HepG2 (cell line): ENCODE data around the gene CXXC5. TPM values are rescaled to one million over a fixed set of nuclear protein-coding genes. Genes with fewer than 3 reads are reported as not detected.

Source experiments
- KDM5B ChIP-seq: sonication (generic); formaldehyde crosslinking; IDR thresholded peaks from 2 replicates; pipeline ENCODE4 v1.4.0; 2020; ENCODE audit warnings: missing genetic modification reagents, mild to moderate bottlenecking, borderline replicate concordance
- MAZ ChIP-seq, 2 experiments: sonication (generic) in 1 of 2; formaldehyde crosslinking in 1 of 2; IDR thresholded peaks; 2 replicates each; pipeline versions ENCODE4 v1.5.0 to v1.6.1; 2012 to 2020; ENCODE audit warnings: low read depth in 2 of 2, mild to moderate bottlenecking in 2 of 2, borderline replicate concordance in 1 of 2, improper control_type of control experiment in 1 of 2, low read length in 1 of 2, missing genetic modification reagents in 1 of 2, moderate library complexity in 1 of 2
- MTA1 ChIP-seq: sonication (generic); formaldehyde crosslinking; IDR thresholded peaks from 2 replicates; pipeline ENCODE4 v1.4.0; 2020; ENCODE audit warnings: missing genetic modification reagents, mild to moderate bottlenecking, borderline replicate concordance
- MXD3 ChIP-seq: IDR thresholded peaks from 2 replicates; pipeline ENCODE4 v1.6.1; 2016; ENCODE audit warnings: mild to moderate bottlenecking, missing biosample characterization, missing genetic modification reagents
- NKX3-1 ChIP-seq: sonication (generic); formaldehyde crosslinking; IDR thresholded peaks from 2 replicates; pipeline ENCODE4 v1.5.0; 2020; ENCODE audit warnings: missing genetic modification reagents
- NR2C2 ChIP-seq: sonication (generic); formaldehyde crosslinking; IDR thresholded peaks from 2 replicates; pipeline ENCODE4 v1.4.0; 2020; ENCODE audit warnings: missing genetic modification reagents, mild to moderate bottlenecking, moderate library complexity, borderline replicate concordance
- PITX1 ChIP-seq: sonication (generic); formaldehyde crosslinking; IDR thresholded peaks from 2 replicates; pipeline ENCODE4 v1.5.1; 2020; ENCODE audit warnings: mild to moderate bottlenecking, missing genetic modification reagents
- SALL1 ChIP-seq: sonication (generic); formaldehyde crosslinking; IDR thresholded peaks from 2 replicates; pipeline ENCODE4 v1.8.0; 2022; ENCODE audit warnings: mild to moderate bottlenecking, missing genetic modification reagents
- SMARCC2 ChIP-seq: fragments of 450-650 bp; IDR thresholded peaks from 2 replicates; pipeline ENCODE4 v1.6.1; 2017; ENCODE audit warnings: antibody characterized with exemption, mild to moderate bottlenecking
- ZBTB26 ChIP-seq: IDR thresholded peaks from 2 replicates; pipeline ENCODE4 v1.6.1; 2016; ENCODE audit warnings: missing compliant biosample characterization, missing genetic modification reagents, borderline replicate concordance
- ZHX1 ChIP-seq: sonication (generic); formaldehyde crosslinking; IDR thresholded peaks from 2 replicates; pipeline ENCODE4 v1.8.1; 2022; ENCODE audit warnings: low read depth, mild to moderate bottlenecking, missing genetic modification reagents
- ZMYM3 ChIP-seq: sonication (generic); formaldehyde crosslinking; IDR thresholded peaks from 2 replicates; pipeline ENCODE4 v1.5.1; 2020; ENCODE audit warnings: mild to moderate bottlenecking, missing genetic modification reagents
- ZNF34 ChIP-seq: sonication (generic); formaldehyde crosslinking; IDR thresholded peaks from 2 replicates; pipeline ENCODE4 v1.4.0; 2020; ENCODE audit warnings: mild to moderate bottlenecking, missing genetic modification reagents, borderline replicate concordance
- ZNF512B ChIP-seq: sonication (generic); formaldehyde crosslinking; IDR thresholded peaks from 2 replicates; pipeline ENCODE4 v1.5.1; 2020; ENCODE audit warnings: missing genetic modification reagents, mild to moderate bottlenecking, borderline replicate concordance
- ZNF687 ChIP-seq: sonication (generic); formaldehyde crosslinking; IDR thresholded peaks from 2 replicates; pipeline ENCODE4 v1.5.1; 2020; ENCODE audit warnings: mild to moderate bottlenecking, missing genetic modification reagents, moderate library complexity
- polyA plus RNA-seq, 8 experiments: library from polyadenylated mRNA; depleted of rRNA in 3 of 8; stranded (reverse) in 7 of 8; unstranded in 1 of 8; fragments of >200 nt; fragmentation: Illumina TruSeq in 4 of 8; extraction: Trizol in 4 of 8; gene quantifications; 2 replicates each; pipeline versions ENCODE4 v1.2.1 to v1.2.3, GENCODE V29; 2011 to 2016; ENCODE audit warnings: low read depth in 4 of 8, missing spikeins in 1 of 8, mixed read lengths in 1 of 8; ENCODE audit not compliant: insufficient read depth in 1 of 8
- total RNA-seq, 5 experiments: library from RNA; depleted of rRNA; stranded (reverse); fragments of >200 nt; fragmentation: Illumina TruSeq; extraction: Trizol; gene quantifications; 2 replicates each; pipeline ENCODE4 v1.2.3, GENCODE V29; 2016; ENCODE audit warnings: low read depth in 1 of 5

Gene CXXC5
- total and polyA plus RNA-seq, 2 of the 13 experiments (the other 11 are each of a cell fraction or from before 2014, with no cell fraction given) = 32.3 to 33.0 TPM

GRCh38 chr5:139646912-139647505 is 1.1 kb upstream of the CXXC5 start (continued):
- TF ChIP-seq ZHX1 (CRISPR knock-in tag) (0 out of 2 replicates have a peak, but pooled peaks have one; percentile 19), MXD3 (CRISPR knock-in tag) (no peak), ZNF34 (CRISPR knock-in tag) (no peak), NKX3-1 (CRISPR knock-in tag) (no peak), ZMYM3 (CRISPR knock-in tag) (no peak), PITX1 (0 out of 2 replicates have a peak, but pooled peaks have one; percentile 41), MAZ (IDR thresholded peaks at IDR 0.05; ENCODE audit: borderline replicate concordance, low read depth, low read length) (no peak), MAZ (CRISPR knock-in tag; IDR thresholded peaks at IDR 0.05; ENCODE audit: low read depth) (peak; percentile 65), SALL1 (CRISPR knock-in tag) (peak; percentile 58), ZNF512B (CRISPR knock-in tag) (peak; percentile 66; the same call in 1 of the 2 replicates), NR2C2 (peak; percentile 32; the same call in 1 of the 2 replicates), MTA1 (peak; percentile 81; the same call in 1 of the 2 replicates), ZBTB26 (CRISPR knock-in tag) (no peak), KDM5B (CRISPR knock-in tag) (peak; percentile 2; the same call in 1 of the 2 replicates), ZNF687 (CRISPR knock-in tag) (peak; percentile 75), SMARCC2 (no peak)
